Endothelial cell (in vitro differentiated cells): ENCODE results near the gene MDM4. TPM values are rescaled to one million over a fixed set of nuclear protein-coding genes. Genes with fewer than 3 reads are reported as not detected.

Source experiments
- DNase-seq: peaks from one replicate; pipeline ENCODE4 v3.0.0; 2021; ENCODE audit warnings: low spot score
- H3K27ac Mint-ChIP-seq: one replicate; pipeline ENCODE4 v1.8.0; 2021; ENCODE audit warnings: mixed read lengths, inconsistent platforms; ENCODE audit not compliant: unreplicated experiment
- H3K27me3 Mint-ChIP-seq: one replicate; pipeline ENCODE4 v1.8.0; 2021; ENCODE audit warnings: mild to moderate bottlenecking, moderate library complexity, mixed read lengths, inconsistent platforms; ENCODE audit not compliant: unreplicated experiment
- H3K36me3 Mint-ChIP-seq: one replicate; pipeline ENCODE4 v1.8.0; 2021; ENCODE audit warnings: mild to moderate bottlenecking, low read depth, mixed read lengths, inconsistent platforms; ENCODE audit not compliant: unreplicated experiment
- H3K4me1 Mint-ChIP-seq: one replicate; pipeline ENCODE4 v1.8.0; 2021; ENCODE audit warnings: mild to moderate bottlenecking, mixed read lengths, inconsistent platforms; ENCODE audit not compliant: unreplicated experiment
- H3K4me3 Mint-ChIP-seq: one replicate; pipeline ENCODE4 v1.8.0; 2021; ENCODE audit warnings: mild to moderate bottlenecking, mixed read lengths, inconsistent platforms; ENCODE audit not compliant: unreplicated experiment
- H3K9me3 Mint-ChIP-seq: one replicate; pipeline ENCODE4 v1.8.0; 2021; ENCODE audit warnings: mixed read lengths, inconsistent platforms; ENCODE audit not compliant: unreplicated experiment
- total RNA-seq: library from RNA; stranded (reverse); fragmentation: NEBNext Ultra II Directional; extraction: Animal tissue kit (Norgen Biotek cat#: 25700); gene quantifications from one replicate; pipeline ENCODE4 v1.2.1, GENCODE V29; 2021; ENCODE audit not compliant: unreplicated experiment
- TF ChIP-seq, protein P1 (sequence below): fragments of 200-600 bp; sonication (generic); IDR thresholded peaks from one replicate; pipeline ENCODE4 v1.5.0; 2021; ENCODE audit warnings: antibody characterized with exemption; ENCODE audit not compliant: unreplicated experiment

Gene MDM4
- total RNA-seq, 1 donor from 2014 or later: 57.8 TPM

- Mint-ChIP-seq H3K4me1 (peaks cover 17% of the 10 kb centered on the region), H3K4me3 (no peak overlapping the region), H3K36me3 (no peaks in the 10 kb centered on the region), H3K9me3 (no peaks in the 10 kb centered on the region), H3K27me3 (no peaks in the 10 kb centered on the region), H3K27ac (no peak overlapping the region)
- TF ChIP-seq, protein P1, sequence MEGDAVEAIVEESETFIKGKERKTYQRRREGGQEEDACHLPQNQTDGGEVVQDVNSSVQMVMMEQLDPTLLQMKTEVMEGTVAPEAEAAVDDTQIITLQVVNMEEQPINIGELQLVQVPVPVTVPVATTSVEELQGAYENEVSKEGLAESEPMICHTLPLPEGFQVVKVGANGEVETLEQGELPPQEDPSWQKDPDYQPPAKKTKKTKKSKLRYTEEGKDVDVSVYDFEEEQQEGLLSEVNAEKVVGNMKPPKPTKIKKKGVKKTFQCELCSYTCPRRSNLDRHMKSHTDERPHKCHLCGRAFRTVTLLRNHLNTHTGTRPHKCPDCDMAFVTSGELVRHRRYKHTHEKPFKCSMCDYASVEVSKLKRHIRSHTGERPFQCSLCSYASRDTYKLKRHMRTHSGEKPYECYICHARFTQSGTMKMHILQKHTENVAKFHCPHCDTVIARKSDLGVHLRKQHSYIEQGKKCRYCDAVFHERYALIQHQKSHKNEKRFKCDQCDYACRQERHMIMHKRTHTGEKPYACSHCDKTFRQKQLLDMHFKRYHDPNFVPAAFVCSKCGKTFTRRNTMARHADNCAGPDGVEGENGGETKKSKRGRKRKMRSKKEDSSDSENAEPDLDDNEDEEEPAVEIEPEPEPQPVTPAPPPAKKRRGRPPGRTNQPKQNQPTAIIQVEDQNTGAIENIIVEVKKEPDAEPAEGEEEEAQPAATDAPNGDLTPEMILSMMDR: no peak
- DNase-seq: no peak
Measured at GRCh38 chr1:204576422-204576821, 60.2 kb downstream of the MDM4 start.

GRCh38 chr1:204577794-204578478 lies 61.7 kb downstream of the MDM4 start:
- Mint-ChIP-seq H3K36me3 (no peaks in the 10 kb centered on the region), H3K27ac (no peak overlapping the region), H3K4me3 (no peak overlapping the region), H3K4me1 (peaks cover 17% of the 10 kb centered on the region), H3K9me3 (no peaks in the 10 kb centered on the region), H3K27me3 (no peaks in the 10 kb centered on the region)
- no peak for DNase-seq
- TF ChIP-seq, protein P1: no peak

GRCh38 chr1:204578867-204579664 lies 62.9 kb downstream of the MDM4 start:
- Mint-ChIP-seq H3K4me1 (peaks cover 17% of the 10 kb centered on the region), H3K36me3 (no peaks in the 10 kb centered on the region), H3K27me3 (no peaks in the 10 kb centered on the region), H3K4me3 (no peak overlapping the region), H3K27ac (no peak overlapping the region), H3K9me3 (no peaks in the 10 kb centered on the region)
- TF ChIP-seq, protein P1: no peak
- no peak for DNase-seq

GRCh38 chr1:204579681-204580080 lies 63.5 kb downstream of the MDM4 start:
- Mint-ChIP-seq H3K36me3 (no peaks in the 10 kb centered on the region), H3K4me1 (peaks cover 17% of the 10 kb centered on the region), H3K27ac (no peak overlapping the region)

More at GRCh38 chr1:204579681-204580080, 63.5 kb downstream of the MDM4 start:
- Mint-ChIP-seq H3K27me3 (no peaks in the 10 kb centered on the region), H3K9me3 (no peaks in the 10 kb centered on the region), H3K4me3 (no peak overlapping the region)
- TF ChIP-seq, protein P1: no peak
- no peak for DNase-seq
